Activated CD4-positive, alpha-beta T cell treated with anti-CD3 and anti-CD28 coated beads for 24 hours (primary cell): ENCODE data around the gene ABHD1.

ENCODE experiments used
- DNase-seq, 2 donors: peaks; one replicate each; pipeline ENCODE4 v3.0.0-alpha.2; 2020; ENCODE audit warnings: low read depth in 2 of 2

The ABHD1 gene

DNA sequence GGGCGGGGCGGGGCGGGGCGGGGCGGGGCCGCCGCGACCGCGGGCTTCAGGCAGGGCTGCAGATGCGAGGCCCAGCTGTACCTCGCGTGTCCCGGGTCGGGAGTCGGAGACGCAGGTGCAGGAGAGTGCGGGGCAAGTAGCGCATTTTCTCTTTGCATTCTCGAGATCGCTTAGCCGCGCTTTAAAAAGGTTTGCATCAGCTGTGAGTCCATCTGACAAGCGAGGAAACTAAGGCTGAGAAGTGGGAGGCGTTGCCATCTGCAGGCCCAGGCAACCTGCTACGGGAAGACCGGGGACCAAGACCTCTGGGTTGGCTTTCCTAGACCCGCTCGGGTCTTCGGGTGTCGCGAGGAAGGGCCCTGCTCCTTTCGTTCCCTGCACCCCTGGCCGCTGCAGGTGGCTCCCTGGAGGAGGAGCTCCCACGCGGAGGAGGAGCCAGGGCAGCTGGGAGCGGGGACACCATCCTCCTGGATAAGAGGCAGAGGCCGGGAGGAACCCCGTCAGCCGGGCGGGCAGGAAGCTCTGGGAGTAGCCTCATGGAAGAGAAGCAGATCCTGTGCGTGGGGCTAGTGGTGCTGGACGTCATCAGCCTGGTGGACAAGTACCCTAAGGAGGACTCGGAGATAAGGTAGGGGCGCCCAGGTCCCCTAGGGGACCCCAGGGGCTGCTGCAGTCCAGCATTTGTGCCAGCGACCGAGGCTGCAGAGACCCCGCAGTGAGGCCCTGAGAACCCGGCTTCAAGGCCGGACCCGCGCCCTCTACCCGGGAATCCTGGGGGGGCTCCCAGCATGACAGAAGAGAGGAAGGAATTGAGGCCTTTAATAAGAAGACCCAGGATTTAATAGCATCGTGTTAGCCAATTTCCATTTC is 36.7 kb upstream of the ABHD1 start, which contains the start of gene KHK:
Gene KHK (plus strand): TSS at position 49 of the 870 bp plus-strand sequence. CDS start 488 bp downstream, at position 537.
- DNase-seq = no peak

- DNase-seq = no peak
These were observed 35.7 kb upstream of the ABHD1 start for GRCh38 chr2:27087823-27088410.

DNA sequence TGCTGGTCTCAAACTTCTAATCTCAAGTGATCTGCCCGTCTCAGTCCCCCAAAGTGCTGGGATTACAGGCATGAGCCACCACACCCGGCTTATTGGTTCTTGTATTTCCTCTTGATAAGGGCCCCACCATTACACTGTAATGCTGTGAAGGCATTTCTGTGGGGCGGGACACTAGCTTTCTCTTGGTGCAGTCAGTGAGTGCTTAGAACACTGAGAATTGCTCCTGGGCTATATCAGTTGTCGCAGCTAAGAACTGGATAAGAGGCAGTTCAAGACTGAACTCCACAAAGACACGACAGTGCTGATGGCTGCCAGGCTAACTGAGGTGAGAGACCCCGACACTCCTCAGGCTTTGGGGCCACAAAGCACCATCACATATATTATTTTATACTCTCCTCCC is 35.0 kb upstream of the ABHD1 start:
- DNase-seq = no peak

GRCh38 chr2:27089111-27089954 is 34.3 kb upstream of the ABHD1 start:
- no peak for DNase-seq

GRCh38 chr2:27091746-27092695 is 31.6 kb upstream of the ABHD1 start:
- no peak for DNase-seq

DNA sequence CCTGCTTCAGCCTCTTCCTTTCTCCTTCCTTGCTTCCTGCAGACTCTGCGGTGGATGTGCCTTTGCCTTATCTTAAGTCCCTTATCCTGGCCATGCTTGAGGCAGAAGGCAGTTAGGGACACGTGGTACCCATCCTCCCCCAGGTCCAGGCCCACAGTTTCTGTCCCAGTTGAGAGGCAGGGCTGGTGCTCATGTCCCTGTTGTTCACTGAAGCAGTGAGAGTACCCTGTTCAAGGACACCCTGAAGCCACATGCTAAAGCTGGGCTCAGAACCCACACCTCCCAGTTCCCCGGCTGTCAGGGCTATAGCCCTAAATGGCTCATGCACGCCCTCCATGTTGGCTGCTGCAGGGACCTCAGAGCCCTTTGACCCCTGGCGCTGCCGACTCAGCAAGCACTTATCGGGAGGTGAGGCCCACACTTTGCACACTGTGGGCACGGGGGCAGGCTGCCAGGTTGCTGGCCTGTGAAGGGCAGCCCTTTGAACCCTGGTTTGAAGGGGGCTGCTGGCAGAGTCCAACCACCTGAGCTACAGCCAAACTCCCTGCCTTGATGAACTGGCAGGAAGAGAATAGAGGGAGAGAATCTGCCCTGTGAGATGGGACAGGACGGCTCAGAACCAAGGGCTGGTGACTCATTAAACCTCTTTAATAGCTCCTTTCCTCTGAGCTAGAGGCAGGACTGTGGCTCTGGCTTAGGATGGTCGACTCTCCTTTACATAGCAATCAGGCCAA is 30.8 kb upstream of the ABHD1 start:
- no peak for DNase-seq

DNA sequence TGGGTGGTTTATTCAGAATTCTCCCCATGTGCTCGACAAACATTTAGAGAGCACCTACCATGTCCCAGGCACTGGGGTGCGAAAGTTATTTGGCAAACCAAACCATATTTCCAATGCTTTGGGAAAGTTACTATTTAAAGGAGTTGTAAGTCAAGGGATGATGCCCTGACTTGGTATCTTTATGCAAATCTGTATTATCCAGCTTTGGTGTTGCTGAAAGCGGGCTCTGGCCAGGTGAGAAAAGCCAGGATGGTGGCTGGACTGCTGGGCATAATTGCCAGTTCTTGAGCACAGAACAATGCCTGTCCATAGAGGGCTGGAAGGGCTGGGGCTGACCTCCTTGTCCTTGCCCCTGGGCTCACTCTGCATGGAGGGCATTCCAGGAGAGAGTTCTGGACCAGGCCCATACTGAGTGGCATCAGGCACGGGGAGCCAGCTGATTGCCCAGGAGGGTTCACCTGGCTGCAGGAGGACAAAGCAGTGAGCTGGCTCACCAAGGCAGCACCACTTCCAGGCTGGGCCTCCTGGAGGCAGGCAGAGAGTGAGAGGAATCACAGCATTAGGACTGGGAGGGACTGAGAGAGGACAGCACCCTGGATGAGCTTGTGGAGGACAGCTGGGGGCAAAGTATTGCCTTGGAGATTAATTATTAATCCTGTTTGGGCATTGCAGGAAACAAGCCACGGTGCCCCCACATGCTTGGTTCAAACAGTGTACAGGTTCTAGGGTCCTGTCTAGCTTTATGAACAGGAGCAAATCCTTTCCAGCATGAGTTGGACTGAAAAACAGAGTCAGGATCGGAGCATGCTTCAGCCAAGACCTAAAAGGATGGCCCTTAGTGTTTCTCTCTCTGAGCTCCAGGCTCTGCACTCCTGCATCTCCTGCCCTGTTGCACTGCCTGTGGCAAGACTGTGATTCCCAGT is 29.9 kb upstream of the ABHD1 start:
- DNase-seq = no peak

DNA sequence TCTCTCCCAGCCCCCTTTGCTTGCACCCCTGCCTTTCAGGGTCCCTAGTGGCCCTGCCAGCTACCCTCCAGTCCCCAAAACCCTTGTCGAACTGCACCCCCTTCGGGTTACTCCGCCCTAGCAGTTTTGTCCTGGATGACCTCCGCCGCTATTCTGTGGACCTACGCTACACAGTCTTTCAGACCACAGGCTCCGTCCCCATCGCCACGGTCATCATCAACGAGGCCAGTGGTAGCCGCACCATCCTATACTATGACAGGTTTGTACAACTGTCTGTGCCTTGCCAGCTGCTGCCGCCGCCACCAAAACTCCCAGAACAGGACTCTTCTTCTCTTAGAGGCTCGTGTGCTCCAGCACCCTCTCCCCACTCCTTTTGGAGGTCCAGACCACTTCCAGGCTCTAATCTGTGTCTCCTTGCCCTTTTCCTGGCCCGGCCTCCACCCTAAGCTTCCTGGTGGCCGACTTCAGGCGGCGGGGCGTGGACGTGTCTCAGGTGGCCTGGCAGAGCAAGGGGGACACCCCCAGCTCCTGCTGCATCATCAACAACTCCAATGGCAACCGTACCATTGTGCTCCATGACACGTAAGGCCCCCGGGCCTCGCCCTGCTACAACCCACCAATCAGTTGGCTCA is 29.1 kb upstream of the ABHD1 start:
- DNase-seq = no peak

- no peak for DNase-seq
These were observed 28.2 kb upstream of the ABHD1 start for GRCh38 chr2:27095427-27095744.

DNA sequence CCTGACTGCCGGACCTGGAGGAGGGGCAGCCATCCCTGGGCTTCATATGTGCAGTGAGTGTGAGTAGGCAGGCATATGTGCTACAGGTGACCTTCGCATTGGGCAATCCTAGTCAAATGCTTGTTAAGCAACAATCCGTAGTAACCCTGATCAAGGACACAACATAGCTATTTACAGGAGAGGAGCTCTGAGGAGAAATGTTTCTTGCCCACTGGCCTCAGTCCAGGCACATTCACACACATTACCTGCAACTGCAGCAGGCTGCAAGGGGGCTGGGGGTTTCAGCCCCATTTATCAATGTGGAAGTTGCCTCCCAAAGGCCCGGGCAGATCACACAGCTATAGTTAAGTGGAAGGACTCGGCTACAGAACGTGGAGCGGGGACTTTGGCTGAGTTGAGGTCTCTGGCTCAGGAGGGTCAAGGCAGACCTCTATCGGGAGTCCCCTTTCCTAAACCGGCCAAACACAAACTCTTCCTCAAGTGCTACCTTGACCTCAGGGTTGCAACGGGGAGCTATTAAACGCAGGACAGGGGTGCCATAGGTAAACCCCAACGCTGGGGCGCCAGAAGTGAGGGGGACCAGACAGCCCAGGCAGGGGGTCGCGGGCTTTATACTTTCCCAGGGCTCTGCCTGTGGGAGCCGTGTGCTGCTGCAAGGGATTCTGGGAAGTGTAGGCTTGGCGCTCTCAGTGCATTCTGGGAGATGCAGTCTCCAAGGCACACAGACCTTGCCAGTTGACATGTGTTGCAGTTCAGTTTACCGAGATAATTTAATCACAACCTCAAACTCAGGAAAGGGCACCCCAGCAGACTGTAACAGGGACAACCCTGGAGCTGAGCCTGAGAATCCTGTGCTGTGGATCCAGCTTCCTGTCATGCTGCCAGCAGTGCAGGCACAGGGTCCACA is 27.6 kb upstream of the ABHD1 start:
- peak in 1 of 2 donors; percentile 32 for DNase-seq

- no peak for DNase-seq
These were observed 26.8 kb upstream of the ABHD1 start for GRCh38 chr2:27096748-27097297.

- DNase-seq = no peak
These were observed 26.3 kb upstream of the ABHD1 start for GRCh38 chr2:27097341-27097740.

DNA sequence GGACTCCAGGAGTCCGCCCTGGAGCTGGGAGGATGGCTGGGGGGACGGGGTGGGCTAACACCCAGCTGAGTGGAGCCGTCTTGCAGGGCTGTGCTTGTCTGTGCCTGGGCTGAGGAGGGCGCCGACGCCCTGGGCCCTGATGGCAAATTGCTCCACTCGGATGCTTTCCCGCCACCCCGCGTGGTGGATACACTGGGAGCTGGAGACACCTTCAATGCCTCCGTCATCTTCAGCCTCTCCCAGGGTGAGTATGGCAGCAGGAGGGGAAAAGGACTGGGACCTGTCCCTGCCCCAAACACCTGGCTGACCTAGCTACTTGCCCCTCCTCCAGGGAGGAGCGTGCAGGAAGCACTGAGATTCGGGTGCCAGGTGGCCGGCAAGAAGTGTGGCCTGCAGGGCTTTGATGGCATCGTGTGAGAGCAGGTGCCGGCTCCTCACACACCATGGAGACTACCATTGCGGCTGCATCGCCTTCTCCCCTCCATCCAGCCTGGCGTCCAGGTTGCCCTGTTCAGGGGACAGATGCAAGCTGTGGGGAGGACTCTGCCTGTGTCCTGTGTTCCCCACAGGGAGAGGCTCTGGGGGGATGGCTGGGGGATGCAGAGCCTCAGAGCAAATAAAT is 24.2 kb upstream of the ABHD1 start:
- no peak for DNase-seq

GRCh38 chr2:27100036-27100435 is 23.6 kb upstream of the ABHD1 start:
- DNase-seq = no peak

DNA sequence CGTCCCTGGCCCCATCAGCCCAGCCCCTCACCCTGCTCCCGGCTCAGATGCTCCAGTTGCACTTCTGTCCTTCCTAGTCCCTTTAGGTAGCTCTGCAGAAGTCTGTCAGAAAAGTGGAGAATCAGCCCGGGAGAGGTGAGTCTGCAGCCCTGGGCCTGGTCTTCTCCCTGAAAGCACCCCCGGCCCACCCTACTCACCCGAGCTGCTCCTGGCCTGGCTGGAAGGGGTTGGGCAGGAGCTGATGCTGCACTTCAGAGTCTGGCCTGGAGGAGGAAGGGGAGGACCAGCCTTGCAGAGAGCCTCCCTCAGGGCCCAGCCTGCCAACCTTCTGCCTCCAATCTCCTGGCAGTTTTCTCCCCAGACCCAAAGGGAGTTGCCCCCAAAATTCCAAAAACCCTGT is 21.3 kb upstream of the ABHD1 start:
- no peak for DNase-seq

GRCh38 chr2:27105981-27106380 is 17.6 kb upstream of the ABHD1 start:
- no peak for DNase-seq

- no peak for DNase-seq
These were observed 15.4 kb upstream of the ABHD1 start for GRCh38 chr2:27108221-27108620.
